Heart left ventricle (tissue), 16 donors: ENCODE data around the gene PRR35. TPM values are rescaled to one million over a fixed set of nuclear protein-coding genes. Genes with fewer than 3 reads are reported as not detected.

Experiments used
- ATAC-seq, 4 donors: fragments of 200-7000 bp; cut with Tn5 transposase; one replicate each; pipeline ENCODE4 v1.9.1; 2020 to 2022; ENCODE audit warnings: moderate library complexity in 4 of 4, mild to moderate bottlenecking in 3 of 4, moderate number of reproducible peaks in 1 of 4
- DNase-seq, 5 donors: peaks; one replicate each; pipeline ENCODE4 v3.0.0-alpha.2; 2020
- H3K27ac ChIP-seq, 12 donors: fragments of 200-600 bp; sonication (generic) in 4 of 12; one replicate each; pipeline versions ENCODE4 v1.5.0 to v1.8.0; 2016 to 2022; ENCODE audit warnings: mild to moderate bottlenecking in 2 of 12
- H3K27me3 ChIP-seq, 9 donors: fragments of 200-600 bp; sonication (generic) in 2 of 9; one replicate each; pipeline versions ENCODE4 v1.5.1 to v1.8.0; 2016 to 2022; ENCODE audit warnings: mild to moderate bottlenecking in 3 of 9
- H3K36me3 ChIP-seq, 9 donors: fragments of 200-600 bp; sonication (generic) in 2 of 9; one replicate each; pipeline versions ENCODE4 v1.5.0 to v1.8.0; 2018 to 2022; ENCODE audit warnings: mild to moderate bottlenecking in 2 of 9
- H3K4me1 ChIP-seq, 12 donors: fragments of 200-600 bp; sonication (generic) in 4 of 12; one replicate each; pipeline versions ENCODE4 v1.5.0 to v1.8.0; 2016 to 2022; ENCODE audit warnings: mild to moderate bottlenecking in 3 of 12
- H3K4me3 ChIP-seq, 12 donors: fragments of 200-600 bp; sonication (generic) in 4 of 12; one replicate each; pipeline versions ENCODE4 v1.5.0 to v1.8.0; 2017 to 2022; ENCODE audit warnings: mild to moderate bottlenecking in 9 of 12, moderate library complexity in 4 of 12
- H3K9me3 ChIP-seq, 12 donors: fragments of 200-600 bp; sonication (generic) in 4 of 12; one replicate each; pipeline versions ENCODE4 v1.5.0 to v1.8.0; 2016 to 2022; ENCODE audit warnings: mild to moderate bottlenecking in 1 of 12
- POLR2A ChIP-seq, 2 donors: fragments of 450-650 bp; IDR thresholded peaks; one replicate each; pipeline ENCODE4 v1.6.1; 2017; ENCODE audit warnings: antibody characterized with exemption in 2 of 2, mild to moderate bottlenecking in 2 of 2, moderate library complexity in 2 of 2
- WGBS, 4 donors: extraction: QIAGEN DNeasy Blood & Tissue Kit in 2 of 4; methylation state at CpG; one replicate each; pipeline versions ENCODE4 v1.1.5 to v1.1.7; 2013 to 2018; 5-methylcytosine and 5-hydroxymethylcytosine counted together
- intact Hi-C, 10 donors: fragments of 100-400 bp; cut with DNase I; formaldehyde crosslinking; loops; one replicate each; pipeline versions ENCODE4 v1.11.1 to v1.14.2; 2022
- polyA plus RNA-seq, 2 donors: library from polyadenylated mRNA; stranded (reverse); fragments of 200-250 nt; gene quantifications; one replicate each; pipeline ENCODE4 v1.2.3, GENCODE V29; 2013
- total RNA-seq, 9 donors: library from RNA; depleted of rRNA in 2 of 9; stranded (reverse); fragments of >200 nt in 2 of 9; fragmentation: NEBNext Ultra II Directional in 3 of 9; extraction: Animal tissue kit (Norgen Biotek cat#: 25700) in 3 of 9; gene quantifications; one replicate each; pipeline versions ENCODE4 v1.1.0 to v1.2.4, GENCODE V29; 2016 to 2023
- TF ChIP-seq, protein P1 (sequence below), 12 donors: fragments of 200-600 bp; sonication (generic) in 4 of 12; IDR thresholded peaks; one replicate each; pipeline versions ENCODE4 v1.5.0 to v1.8.0; 2018 to 2022; ENCODE audit warnings: antibody characterized with exemption in 12 of 12, mild to moderate bottlenecking in 5 of 12
- donor health status: ischemic (EF 13 %, LVEDD 7.1; RV severe dilation, severe dysfunction).
- donor health status: healthy with polysubstance abuse.
- donor health status: DM: no; HTN: yes; CAD: no.
- donor health status: DM: no; HTN: no; CAD: no.
- donor health status: ischemic (EF 25% LVEDD 6.9; RV normal size, moderate dysfunction).
- donor health status: ischemic (EF 25% LVEDD 5.7; RV mildly dilated, moderate dysfunction).
- donor health status: healthy.
- donor health status: DM: yes; HTN: yes; CAD: no.
- donor health status: ischemic (EF 35%, LVEDD 5.7; RV mildly dilated, moderate dysfunction).
- donor health status: nonischemic (EF 11% LVEDD 7.7; RV severe dilation, severe dysfunction).
- donor health status: DM: yes; HTN: yes; CAD: no.
- donor health status: PGD.
- donor health status: ischemic (EF 29% LVEDD 5.4; RV normal size, mild dysfunction).
- donor health status: nonischemic (EF 23%, LVEDD 6.1; RV moderate dilation, normal function).

PRR35 gene
- total and polyA plus RNA-seq, 11 donors, result not detected

DNA sequence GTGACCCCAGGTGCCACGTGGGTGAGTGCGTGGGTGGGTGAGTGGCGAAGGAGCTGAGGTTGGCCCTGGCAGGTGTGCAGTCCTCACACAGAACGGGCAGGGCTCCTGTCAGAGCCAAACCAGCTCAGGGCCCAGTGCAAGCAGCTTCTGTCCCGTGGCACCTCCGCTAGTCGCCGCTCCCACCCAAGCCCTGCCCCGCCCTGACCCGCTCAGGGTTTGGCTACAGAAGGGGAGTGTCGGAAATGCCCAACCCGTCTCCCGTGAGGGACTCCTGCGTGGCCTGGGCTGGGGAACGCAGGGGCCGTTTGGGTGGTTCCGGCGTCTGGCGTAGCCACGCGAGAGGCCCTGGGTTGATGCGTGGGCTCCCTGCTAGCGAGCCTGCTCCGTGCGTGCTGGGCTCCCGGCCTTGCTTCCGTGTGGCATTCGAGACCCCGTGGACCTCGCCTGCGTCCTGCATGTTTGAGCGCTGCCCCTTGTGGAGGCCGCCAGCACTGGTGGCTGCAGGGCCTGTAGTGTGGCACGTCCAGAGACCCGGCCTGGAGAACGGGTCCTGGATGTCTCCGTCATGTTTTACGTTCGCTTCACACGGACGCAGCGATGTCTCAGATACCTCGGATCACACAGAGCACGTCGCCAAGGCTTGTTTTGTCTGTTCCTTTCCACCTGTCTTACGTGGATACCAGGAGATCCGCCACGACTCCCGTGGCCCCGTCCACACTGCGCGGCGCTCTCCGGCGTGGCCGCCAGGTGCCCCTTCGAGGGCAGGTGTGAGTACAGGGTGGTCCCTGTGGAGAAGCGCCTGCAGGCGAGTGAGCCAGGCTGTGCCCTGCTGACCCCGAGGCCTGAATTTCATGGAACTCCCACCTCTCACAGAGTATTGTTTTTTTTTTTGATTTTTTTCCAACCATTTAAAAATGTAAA lies 22.5 kb upstream of the PRR35 start:
- 96 to 97% (median 97%) methylated on average over 40 to 60 of the region's 60 CpGs for WGBS, 4 donors
- peaks cover 0 to 23% (median 6%) of the 10 kb centered on the region in 12 donors for H3K4me1 ChIP-seq
- H3K9me3 ChIP-seq, result no peaks in the 10 kb centered on the region
- no peak overlapping the region for H3K4me3 ChIP-seq
- H3K27ac ChIP-seq, result no peak overlapping the region
- ATAC-seq, result no peak
- TF ChIP-seq POLR2A (IDR thresholded peaks at IDR 0.05), result no peak
- TF ChIP-seq, protein P1, sequence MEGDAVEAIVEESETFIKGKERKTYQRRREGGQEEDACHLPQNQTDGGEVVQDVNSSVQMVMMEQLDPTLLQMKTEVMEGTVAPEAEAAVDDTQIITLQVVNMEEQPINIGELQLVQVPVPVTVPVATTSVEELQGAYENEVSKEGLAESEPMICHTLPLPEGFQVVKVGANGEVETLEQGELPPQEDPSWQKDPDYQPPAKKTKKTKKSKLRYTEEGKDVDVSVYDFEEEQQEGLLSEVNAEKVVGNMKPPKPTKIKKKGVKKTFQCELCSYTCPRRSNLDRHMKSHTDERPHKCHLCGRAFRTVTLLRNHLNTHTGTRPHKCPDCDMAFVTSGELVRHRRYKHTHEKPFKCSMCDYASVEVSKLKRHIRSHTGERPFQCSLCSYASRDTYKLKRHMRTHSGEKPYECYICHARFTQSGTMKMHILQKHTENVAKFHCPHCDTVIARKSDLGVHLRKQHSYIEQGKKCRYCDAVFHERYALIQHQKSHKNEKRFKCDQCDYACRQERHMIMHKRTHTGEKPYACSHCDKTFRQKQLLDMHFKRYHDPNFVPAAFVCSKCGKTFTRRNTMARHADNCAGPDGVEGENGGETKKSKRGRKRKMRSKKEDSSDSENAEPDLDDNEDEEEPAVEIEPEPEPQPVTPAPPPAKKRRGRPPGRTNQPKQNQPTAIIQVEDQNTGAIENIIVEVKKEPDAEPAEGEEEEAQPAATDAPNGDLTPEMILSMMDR (IDR thresholded peaks at IDR 0.05), result no peak
- H3K27me3 ChIP-seq, result no peaks in the 10 kb centered on the region
- H3K36me3 ChIP-seq, result peaks cover 0 to 34% (median 7%) of the 10 kb centered on the region in 9 donors
- DNase-seq, result no peak
- intact Hi-C loops, result no loop called here

DNA sequence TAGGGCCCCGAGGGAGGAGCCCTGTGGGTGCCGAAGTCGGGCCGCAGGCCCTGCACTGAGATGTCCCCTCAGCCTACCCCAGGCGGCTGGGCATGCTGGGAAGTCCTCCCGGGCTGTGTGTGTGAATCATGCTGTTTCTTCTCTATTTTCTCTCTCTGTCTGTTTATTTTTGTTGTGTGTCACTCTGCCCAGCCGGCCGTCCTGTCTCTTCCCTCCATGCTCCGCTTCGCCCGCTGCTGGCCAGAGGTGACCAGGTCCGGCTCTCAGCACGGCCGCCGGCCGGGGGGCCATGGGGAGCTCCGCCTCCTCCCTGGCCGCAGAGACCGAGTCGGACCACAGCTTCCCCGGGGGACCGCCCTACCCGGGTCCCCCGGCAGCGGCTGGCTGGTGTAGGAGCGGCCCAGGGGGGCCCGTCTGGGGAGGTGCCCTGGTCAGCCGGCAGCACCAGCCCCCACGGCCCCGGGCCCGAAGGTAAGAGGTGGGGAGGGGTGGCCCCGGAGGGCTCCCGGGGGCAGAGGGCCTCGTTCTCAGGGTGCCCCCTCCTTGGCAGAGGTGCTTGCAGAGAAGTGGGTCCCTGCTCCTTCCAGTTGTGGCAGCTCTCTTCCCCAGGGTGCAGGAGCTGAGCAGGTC lies 20.2 kb upstream of the PRR35 start:
- DNase-seq (no peak), ATAC-seq (no peak)
- 92 to 96% (median 93%) methylated on average over 20 to 34 of the region's 34 CpGs for WGBS, 4 donors
- TF ChIP-seq, protein P1 (IDR thresholded peaks at IDR 0.05), result no peak
- TF ChIP-seq POLR2A (IDR thresholded peaks at IDR 0.05), result no peak
- Histone ChIP-seq H3K27me3 (no peaks in the 10 kb centered on the region), H3K4me1 (peaks cover 0 to 6% (median 0%) of the 10 kb centered on the region in 12 donors), H3K27ac (no peak overlapping the region), H3K36me3 (peaks cover 0 to 34% (median 7%) of the 10 kb centered on the region in 9 donors), H3K4me3 (no peak overlapping the region), H3K9me3 (no peaks in the 10 kb centered on the region)
- intact Hi-C loops, result no loop called here

DNA sequence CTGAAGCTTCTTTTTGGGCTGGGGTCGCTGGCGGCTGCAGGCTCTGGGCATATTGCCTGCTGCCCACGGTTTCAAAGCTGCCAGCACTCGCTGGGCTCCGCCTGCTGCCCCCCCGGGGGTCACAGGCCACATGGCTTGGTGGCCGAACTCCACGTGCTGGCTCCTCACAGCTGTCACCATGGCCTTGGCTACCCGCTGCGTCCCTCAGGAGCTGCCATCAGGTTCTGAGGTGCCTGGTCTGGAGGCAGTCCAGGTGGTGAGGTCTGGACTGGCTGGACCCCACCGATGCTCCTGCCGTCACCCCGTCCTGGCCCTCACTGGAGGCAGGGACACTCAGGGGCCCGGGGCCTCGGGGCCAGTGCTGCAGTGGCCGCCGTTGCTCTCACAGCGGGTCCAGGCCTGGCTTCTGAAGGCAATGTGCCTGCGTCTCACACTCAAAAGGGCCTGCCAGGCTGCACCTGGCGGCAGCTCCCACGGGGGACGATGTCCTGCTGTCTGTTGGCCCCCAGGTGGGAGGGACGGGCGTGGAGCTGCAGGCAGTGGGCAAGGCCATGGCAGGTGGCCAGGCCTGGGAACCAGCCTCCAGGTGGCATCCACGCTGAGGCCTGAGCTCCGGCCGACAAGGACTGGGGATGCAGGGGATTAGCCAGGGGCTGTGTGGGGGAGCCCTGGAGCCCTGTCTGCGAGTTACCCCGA lies 19.4 kb upstream of the PRR35 start:
- 91 to 93% (median 92%) methylated on average over 20 to 29 of the region's 29 CpGs for WGBS, 4 donors

More for the DNA sequence above, 19.4 kb upstream of the PRR35 start:
- intact Hi-C loops, result no loop called here
- H3K4me3 ChIP-seq, result no peak overlapping the region
- no peaks in the 10 kb centered on the region for H3K27me3 ChIP-seq
- no peak overlapping the region for H3K27ac ChIP-seq
- TF ChIP-seq POLR2A (IDR thresholded peaks at IDR 0.05), result no peak
- TF ChIP-seq, protein P1 (IDR thresholded peaks at IDR 0.05), result no peak
- H3K9me3 ChIP-seq, result no peaks in the 10 kb centered on the region
- ATAC-seq, result no peak
- DNase-seq, result no peak
- H3K36me3 ChIP-seq, result peaks cover 0 to 40% (median 7%) of the 10 kb centered on the region in 9 donors
- no peaks in the 10 kb centered on the region for H3K4me1 ChIP-seq
